GM23248 (cell line): ENCODE measurements around the gene KIAA1958.

ENCODE experiments used
- EZH2 ChIP-seq: fragments of 200-600 bp; sonication (generic); IDR thresholded peaks from 2 replicates; pipeline ENCODE4 v1.6.1; 2018; ENCODE audit warnings: antibody characterized with exemption, mild to moderate bottlenecking; ENCODE audit not compliant: insufficient read depth, poor library complexity, severe bottlenecking
- EZH2phosphoT487 ChIP-seq: fragments of 200-600 bp; sonication (generic); IDR thresholded peaks from 2 replicates; pipeline ENCODE4 v1.6.1; 2018; ENCODE audit warnings: antibody characterized with exemption, moderate library complexity, mild to moderate bottlenecking, low read depth; ENCODE audit not compliant: insufficient read depth

DNA sequence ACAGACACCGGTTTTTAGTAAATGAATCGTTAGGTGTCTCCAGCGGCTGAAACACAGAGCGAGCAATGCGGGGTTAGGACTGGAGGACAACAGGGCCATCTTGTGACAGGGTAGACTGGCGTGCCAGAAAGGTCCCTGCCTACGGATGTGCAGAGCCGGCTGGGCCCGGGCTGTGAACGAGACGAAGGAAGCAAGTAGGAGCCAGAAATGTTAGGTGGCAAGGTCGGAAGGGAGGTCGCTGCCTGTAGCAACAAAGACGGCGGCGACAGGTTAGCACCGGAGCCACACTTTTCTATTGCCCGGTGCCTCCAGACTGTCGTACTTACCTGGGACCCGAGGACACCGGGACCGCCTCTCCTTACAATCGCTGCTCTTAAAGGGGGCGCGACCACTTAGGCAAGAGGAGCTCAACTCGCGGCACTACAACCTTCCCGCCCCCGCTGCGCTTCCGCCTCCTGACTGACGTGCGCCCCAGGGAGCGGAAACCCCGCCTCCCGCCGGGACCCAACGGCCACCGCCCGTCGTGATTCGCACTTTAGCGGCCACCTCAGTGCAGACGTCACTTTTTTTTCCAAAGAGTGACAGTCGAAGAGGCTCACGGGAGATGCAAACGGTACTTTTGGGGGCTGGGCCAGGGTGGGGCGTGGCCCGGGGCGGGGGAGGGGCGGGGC, 231.2 kb downstream of the KIAA1958 start, which contains the start of gene INIP:
- TF ChIP-seq EZH2phosphoT487 = no peak
- TF ChIP-seq EZH2 = no peak
